ENCODE measurements around the gene ARHGAP22. TPM values are rescaled to one million over a fixed set of nuclear protein-coding genes. Genes with fewer than 3 reads are reported as not detected.
"Not testable (repeated sequence)": the region's sequence is repeated elsewhere in the genome, so short reads cannot be mapped to it uniquely, and the experiment has no call there.

Gene ARHGAP22
- total RNA-seq, 4 donors from 2014 or later: 7.7 to 16.5 (median 14.3) TPM

GRCh38 chr10:48429309-48429708, 175.6 kb downstream of the ARHGAP22 start:
- H3K4me1 ChIP-seq: no peaks in the 10 kb centered on the region
- no peak overlapping the region for H3K27ac ChIP-seq
- no peak overlapping the region for H3K4me3 ChIP-seq
- TF ChIP-seq, protein P1, sequence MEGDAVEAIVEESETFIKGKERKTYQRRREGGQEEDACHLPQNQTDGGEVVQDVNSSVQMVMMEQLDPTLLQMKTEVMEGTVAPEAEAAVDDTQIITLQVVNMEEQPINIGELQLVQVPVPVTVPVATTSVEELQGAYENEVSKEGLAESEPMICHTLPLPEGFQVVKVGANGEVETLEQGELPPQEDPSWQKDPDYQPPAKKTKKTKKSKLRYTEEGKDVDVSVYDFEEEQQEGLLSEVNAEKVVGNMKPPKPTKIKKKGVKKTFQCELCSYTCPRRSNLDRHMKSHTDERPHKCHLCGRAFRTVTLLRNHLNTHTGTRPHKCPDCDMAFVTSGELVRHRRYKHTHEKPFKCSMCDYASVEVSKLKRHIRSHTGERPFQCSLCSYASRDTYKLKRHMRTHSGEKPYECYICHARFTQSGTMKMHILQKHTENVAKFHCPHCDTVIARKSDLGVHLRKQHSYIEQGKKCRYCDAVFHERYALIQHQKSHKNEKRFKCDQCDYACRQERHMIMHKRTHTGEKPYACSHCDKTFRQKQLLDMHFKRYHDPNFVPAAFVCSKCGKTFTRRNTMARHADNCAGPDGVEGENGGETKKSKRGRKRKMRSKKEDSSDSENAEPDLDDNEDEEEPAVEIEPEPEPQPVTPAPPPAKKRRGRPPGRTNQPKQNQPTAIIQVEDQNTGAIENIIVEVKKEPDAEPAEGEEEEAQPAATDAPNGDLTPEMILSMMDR (IDR thresholded peaks at IDR 0.05): no peak
- no peak for TF ChIP-seq POLR2A (IDR thresholded peaks at IDR 0.05)
- TF ChIP-seq EP300 (IDR thresholded peaks at IDR 0.05): no peak
- no peaks in the 10 kb centered on the region for H3K9me3 ChIP-seq
- H3K36me3 ChIP-seq: peaks cover 0 to 48% (median 0%) of the 10 kb centered on the region in 3 donors
- DNase-seq (ENCODE audit: low spot score in 2 of 2): no peak
- H3K27me3 ChIP-seq: no peaks in the 10 kb centered on the region
- 86 to 96% methylated on average over 1 of the region's 1 CpG for WGBS, 2 donors

GRCh38 chr10:48428896-48429295, 176.0 kb downstream of the ARHGAP22 start:
- H3K4me3 ChIP-seq: no peak overlapping the region
- DNase-seq (ENCODE audit: low spot score in 2 of 2): no peak
- peaks cover 0 to 1% (median 0%) of the 10 kb centered on the region in 4 donors for H3K4me1 ChIP-seq
- no peaks in the 10 kb centered on the region for H3K27me3 ChIP-seq
- TF ChIP-seq EP300 (IDR thresholded peaks at IDR 0.05): no peak
- TF ChIP-seq, protein P1 (IDR thresholded peaks at IDR 0.05): no peak
- TF ChIP-seq POLR2A (IDR thresholded peaks at IDR 0.05): no peak
- H3K27ac ChIP-seq: no peak overlapping the region
- peaks cover 0 to 48% (median 0%) of the 10 kb centered on the region in 3 donors for H3K36me3 ChIP-seq
- no peaks in the 10 kb centered on the region for H3K9me3 ChIP-seq
- 95 to 98% methylated on average over 3 of the region's 3 CpGs for WGBS, 2 donors

GRCh38 chr10:48423884-48424283, 181.0 kb downstream of the ARHGAP22 start:
- Histone ChIP-seq H3K4me3 (no peak overlapping the region), H3K27me3 (no peaks in the 10 kb centered on the region), H3K27ac (no peak overlapping the region), H3K36me3 (peaks cover 0 to 29% (median 0%) of the 10 kb centered on the region in 3 donors), H3K9me3 (no peaks in the 10 kb centered on the region), H3K4me1 (peaks cover 0 to 4% (median 0%) of the 10 kb centered on the region in 4 donors)
- 76% methylated on average over 4 of the region's 4 CpGs for WGBS, 2 donors
- DNase-seq (ENCODE audit: low spot score in 2 of 2): no peak
- TF ChIP-seq, protein P1 (IDR thresholded peaks at IDR 0.05): no peak
- TF ChIP-seq POLR2A (IDR thresholded peaks at IDR 0.05) (no peak), EP300 (IDR thresholded peaks at IDR 0.05) (no peak)

DNA sequence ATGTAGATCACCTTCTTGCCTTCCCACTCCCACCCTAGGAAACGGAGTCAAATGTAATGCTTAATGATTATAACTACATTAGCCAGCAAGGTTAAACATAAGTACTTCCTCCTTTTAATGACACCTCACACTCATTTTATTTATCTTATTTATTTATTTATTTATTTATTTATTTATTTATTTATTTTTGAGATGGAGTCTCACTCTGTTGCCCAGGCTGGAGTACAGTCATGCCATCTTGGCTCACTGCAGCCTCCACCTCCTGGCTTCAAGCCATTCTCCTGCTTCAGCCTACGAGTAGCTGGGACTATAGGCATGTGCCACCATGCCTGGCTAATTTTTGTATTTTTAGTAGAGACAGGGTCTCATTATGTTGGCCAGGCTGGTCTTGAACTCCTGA, 183.0 kb downstream of the ARHGAP22 start:
- H3K9me3 ChIP-seq; H3K4me1 ChIP-seq; H3K27me3 ChIP-seq; H3K27ac ChIP-seq; DNase-seq (ENCODE audit: low spot score in 2 of 2); H3K4me3 ChIP-seq: not testable (repeated sequence)
- peaks cover 0 to 13% (median 0%) of the 10 kb centered on the region in 3 donors for H3K36me3 ChIP-seq
- 86 to 92% methylated on average over 2 of the region's 2 CpGs for WGBS, 2 donors

GRCh38 chr10:48419714-48420113, 185.2 kb downstream of the ARHGAP22 start:
- WGBS, 2 donors: 94 to 95% methylated on average over 4 of the region's 4 CpGs
- H3K4me1 ChIP-seq: peaks cover 0 to 4% (median 0%) of the 10 kb centered on the region in 4 donors
- H3K9me3 ChIP-seq: no peaks in the 10 kb centered on the region
- no peaks in the 10 kb centered on the region for H3K27me3 ChIP-seq
- no peak for TF ChIP-seq EP300 (IDR thresholded peaks at IDR 0.05)
- TF ChIP-seq, protein P1 (IDR thresholded peaks at IDR 0.05): no peak
- TF ChIP-seq POLR2A (IDR thresholded peaks at IDR 0.05): no peak
- H3K36me3 ChIP-seq: peaks cover 0 to 3% (median 0%) of the 10 kb centered on the region in 3 donors
- no peak overlapping the region for H3K4me3 ChIP-seq
- no peak overlapping the region for H3K27ac ChIP-seq
- DNase-seq (ENCODE audit: low spot score in 2 of 2): no peak

All from tibial nerve (tissue), 4 donors.